Activated CD8-positive, alpha-beta memory T cell treated with anti-CD3 and anti-CD28 coated beads for 48 hours (primary cell): Measurements from ENCODE around the gene ZNF423.
"Not testable (repeated sequence)": the region's sequence is repeated elsewhere in the genome, so short reads cannot be mapped to it uniquely, and the experiment has no call there.

Experiments
- DNase-seq, 3 experiments: peaks; one replicate each; pipeline ENCODE4 v3.0.0-alpha.2; 2020; ENCODE audit warnings: low read depth in 2 of 3, low spot score in 2 of 3

ZNF423 gene

GRCh38 chr16:49855822-49856671 lies at the start of gene ZNF423:
ZNF423 (minus strand) TSS chr16:49856112; CDS start chr16:49855774, 338 bp downstream.
- no peak for DNase-seq

GRCh38 chr16:49904348-49905062 lies 48.6 kb upstream of the ZNF423 start:
- DNase-seq = no peak

- no peak for DNase-seq
Measured at GRCh38 chr16:49902908-49903307, 47.0 kb upstream of the ZNF423 start.

- DNase-seq = no peak
Measured at GRCh38 chr16:49901711-49902110, 45.8 kb upstream of the ZNF423 start.

- DNase-seq = no peak
Measured at GRCh38 chr16:49900875-49901274, 45.0 kb upstream of the ZNF423 start.

- no peak for DNase-seq
Measured at GRCh38 chr16:49899991-49900695, 44.2 kb upstream of the ZNF423 start.

- no peak for DNase-seq
Measured at GRCh38 chr16:49896447-49896964, 40.6 kb upstream of the ZNF423 start.

- DNase-seq = no peak
Measured at GRCh38 chr16:49890876-49891275, 35.0 kb upstream of the ZNF423 start.

- DNase-seq = no peak
Measured at GRCh38 chr16:49889725-49890397, 33.9 kb upstream of the ZNF423 start.

- DNase-seq = no peak
Measured at GRCh38 chr16:49886554-49887094, 30.7 kb upstream of the ZNF423 start.

- DNase-seq = no peak
Measured at GRCh38 chr16:49884033-49885015, 28.4 kb upstream of the ZNF423 start.

GRCh38 chr16:49883076-49884014 lies 27.4 kb upstream of the ZNF423 start:
- no peak for DNase-seq

- no peak for DNase-seq
Measured at GRCh38 chr16:49881890-49882289, 26.0 kb upstream of the ZNF423 start.

GRCh38 chr16:49878540-49878939 lies 22.6 kb upstream of the ZNF423 start:
- not testable (repeated sequence) for DNase-seq

- DNase-seq = no peak
Measured at GRCh38 chr16:49876716-49877129, 20.8 kb upstream of the ZNF423 start.

- DNase-seq = no peak
Measured at GRCh38 chr16:49875806-49876715, 20.1 kb upstream of the ZNF423 start.

GRCh38 chr16:49874613-49875237 lies 18.8 kb upstream of the ZNF423 start:
- DNase-seq = no peak
